ENCODE data around the gene PFN1.
"Not testable (repeated sequence)": the region's sequence is repeated elsewhere in the genome, so short reads cannot be mapped to it uniquely, and the experiment has no call there.

The PFN1 gene

GRCh38 chr17:4921320-4921719 is 27.0 kb downstream of the PFN1 start:
- DNase-seq (ENCODE audit: low read depth): no peak

- no peak for DNase-seq (ENCODE audit: low read depth)
Measured at GRCh38 chr17:4920351-4921048, 27.8 kb downstream of the PFN1 start.

- no peak for DNase-seq (ENCODE audit: low read depth)
Measured at GRCh38 chr17:4919511-4920047, 28.8 kb downstream of the PFN1 start.

- DNase-seq (ENCODE audit: low read depth): not testable (repeated sequence)
Measured at GRCh38 chr17:4914551-4914950, 33.8 kb downstream of the PFN1 start.

- DNase-seq (ENCODE audit: low read depth): no peak
Measured at GRCh38 chr17:4913994-4914393, 34.3 kb downstream of the PFN1 start.

GRCh38 chr17:4908711-4909496 is 39.4 kb downstream of the PFN1 start:
- peak; percentile 49 for DNase-seq (ENCODE audit: low read depth)

GRCh38 chr17:4908301-4908700 is 40.0 kb downstream of the PFN1 start:
- no peak for DNase-seq (ENCODE audit: low read depth)

- DNase-seq (ENCODE audit: low read depth): not testable (repeated sequence)
Measured at GRCh38 chr17:4906642-4907041, 41.7 kb downstream of the PFN1 start.

GRCh38 chr17:4903051-4903818 is 45.1 kb downstream of the PFN1 start, which contains the start of gene CHRNE:
Gene CHRNE (minus strand): TSS chr17:4903098. CDS start chr17:4903063, 35 bp downstream.
- DNase-seq (ENCODE audit: low read depth): peak; percentile 73

- no peak for DNase-seq (ENCODE audit: low read depth)
Measured at GRCh38 chr17:4902540-4902939, 45.8 kb downstream of the PFN1 start.

- no peak for DNase-seq (ENCODE audit: low read depth)
Measured at GRCh38 chr17:4901648-4902344, 46.5 kb downstream of the PFN1 start.

GRCh38 chr17:4901108-4901647 is 47.2 kb downstream of the PFN1 start:
- no peak for DNase-seq (ENCODE audit: low read depth)

- peak; percentile 64 for DNase-seq (ENCODE audit: low read depth)
Measured at GRCh38 chr17:4900231-4901107, 47.9 kb downstream of the PFN1 start.

GRCh38 chr17:4899341-4900230 is 48.7 kb downstream of the PFN1 start, which contains the start of gene C17orf107:
Gene C17orf107 (plus strand): TSS chr17:4899536. CDS start chr17:4899763, 227 bp downstream.
- peak; percentile 96 for DNase-seq (ENCODE audit: low read depth)

GRCh38 chr17:4898927-4899326 is 49.4 kb downstream of the PFN1 start:
- DNase-seq (ENCODE audit: low read depth): no peak

- DNase-seq (ENCODE audit: low read depth): no peak
Measured at GRCh38 chr17:4898351-4898750, 50.0 kb downstream of the PFN1 start.

GRCh38 chr17:4897785-4898184 is 50.5 kb downstream of the PFN1 start:
- no peak for DNase-seq (ENCODE audit: low read depth)

- DNase-seq (ENCODE audit: low read depth): no peak
Measured at GRCh38 chr17:4897198-4897687, 51.1 kb downstream of the PFN1 start.
